ENCODE data around the gene ZNF358. TPM values are rescaled to one million over a fixed set of nuclear protein-coding genes. Genes with fewer than 3 reads are reported as not detected.

The ZNF358 gene
- total and polyA plus RNA-seq, 10 of the 15 experiments (the other 5 are each of a cell fraction or from before 2014, with no cell fraction given): 0.09 to 6.3 (median 1.9) TPM; not detected in 1

GRCh38 chr19:7500811-7501450 is 15.0 kb upstream of the ZNF358 start:
- Histone ChIP-seq H3K9me3 (replicated peaks; ENCODE audit: control insufficient read depth, insufficient read depth, low read length) (no peaks in the 10 kb centered on the region), H3K9ac (ENCODE audit: control insufficient read depth, insufficient read depth, low read length) (no peak overlapping the region), H2AFZ (ENCODE audit: control insufficient read depth, low read depth, low read length) (peak overlapping the region; percentile 37), H3K36me3 (ENCODE audit: control insufficient read depth in 2 of 2, insufficient read depth in 2 of 2, low read length in 1 of 2) (no peaks in the 10 kb centered on the region), H3K4me1 (ENCODE audit: control insufficient read depth, insufficient read depth, low read length) (no peaks in the 10 kb centered on the region), H3K27me3 (replicated peaks in 1 of 2; ENCODE audit: control insufficient read depth in 2 of 2, insufficient read depth in 2 of 2, low read length in 1 of 2) (no peaks in the 10 kb centered on the region; a peak in 1 of 4 replicates), H3K27ac (ENCODE audit: control insufficient read depth, insufficient read depth) (no peak overlapping the region), H3K4me2 (ENCODE audit: control insufficient read depth, insufficient read depth) (peak overlapping the region; percentile 66), H3K4me3 (no peak overlapping the region), H4K20me1 (ENCODE audit: control insufficient read depth, insufficient read depth) (no peaks in the 10 kb centered on the region), H3K79me2 (ENCODE audit: control insufficient read depth, insufficient read depth, low read length) (no peaks in the 10 kb centered on the region)
- DNase-seq (ENCODE audit: low read depth, low spot score): no peak
- ChIA-PET RAD21 (ENCODE audit: unreplicated experiment) (no interaction called here), SMC1A (ENCODE audit: uncharacterized antibody, unreplicated experiment) (no interaction called here), POLR2A (interaction anchor here (0.7 kb wide), 1 partner anchor 21 kb away, joined by 4 read pairs; no protein-coding TSS in a partner anchor), CTCF (no interaction called here)
- intact Hi-C loops (cut with micrococcal nuclease; ENCODE audit: unreplicated experiment) (no loop called here), in situ Hi-C loops (cut with MboI) (no loop called here)
- FAIRE-seq: no peak
- no peak for ATAC-seq
- 0 out of 2 replicates have a peak, but pooled peaks have one; percentile 28 for TF ChIP-seq GATAD2B (conservative IDR thresholded peaks at IDR 0.05; ENCODE audit: low read depth)
- peak; percentile 45; the same call in 1 of the 2 replicates for TF ChIP-seq POLR2A (IDR thresholded peaks at IDR 0.05; ENCODE audit: low read depth, low read length)
- peak; percentile 96 for TF ChIP-seq HDAC6 (IDR thresholded peaks at IDR 0.05; ENCODE audit: unreplicated experiment)
- TF ChIP-seq POLR2AphosphoS5 (IDR thresholded peaks at IDR 0.05; ENCODE audit: low read length): no peak
- WGBS (ENCODE audit: insufficient coverage, insufficient replicate concordance, low lambda C conversion rate, missing lambda C conversion rate): 21% methylated on average over 90 of the region's 93 CpGs
- BruUV-seq (replicated peaks): no TSS peak

GRCh38 chr19:7502552-7502951 is 13.4 kb upstream of the ZNF358 start:
- BruUV-seq (replicated peaks): no TSS peak
- no peak overlapping the region for H3K9ac ChIP-seq (ENCODE audit: control insufficient read depth, insufficient read depth, low read length)
- no peak overlapping the region for H3K4me3 ChIP-seq
- WGBS (ENCODE audit: insufficient coverage, insufficient replicate concordance, low lambda C conversion rate, missing lambda C conversion rate): 15% methylated on average over 2 of the region's 2 CpGs
- H3K4me1 ChIP-seq (ENCODE audit: control insufficient read depth, insufficient read depth, low read length): no peaks in the 10 kb centered on the region
- TF ChIP-seq RB1 (IDR thresholded peaks at IDR 0.05; ENCODE audit: borderline replicate concordance): no peak
- TF ChIP-seq NRF1 (conservative IDR thresholded peaks at IDR 0.05; ENCODE audit: low read depth, low read length): no peak
- no peak for TF ChIP-seq CHD1 (IDR thresholded peaks at IDR 0.05; ENCODE audit: low read depth, low read length)
- no peak for TF ChIP-seq ATF2 (IDR thresholded peaks at IDR 0.05; ENCODE audit: low read length)
- H3K27me3 ChIP-seq (replicated peaks in 1 of 2; ENCODE audit: control insufficient read depth in 2 of 2, insufficient read depth in 2 of 2, low read length in 1 of 2): no peaks in the 10 kb centered on the region; a peak in 1 of 4 replicates
- ChIA-PET CTCF (no interaction called here), SMC1A (ENCODE audit: uncharacterized antibody, unreplicated experiment) (no interaction called here), POLR2A (no interaction called here), RAD21 (ENCODE audit: unreplicated experiment) (no interaction called here)
- ATAC-seq: no peak
- in situ Hi-C loops (cut with MboI) (no loop called here), intact Hi-C loops (cut with micrococcal nuclease; ENCODE audit: unreplicated experiment) (no loop called here)
- H3K36me3 ChIP-seq (ENCODE audit: control insufficient read depth in 2 of 2, insufficient read depth in 2 of 2, low read length in 1 of 2): no peaks in the 10 kb centered on the region
- no peak overlapping the region for H3K4me2 ChIP-seq (ENCODE audit: control insufficient read depth, insufficient read depth)
- H3K79me2 ChIP-seq (ENCODE audit: control insufficient read depth, insufficient read depth, low read length): no peaks in the 10 kb centered on the region
- no peak overlapping the region for H3K27ac ChIP-seq (ENCODE audit: control insufficient read depth, insufficient read depth)
- no peak for FAIRE-seq
- H2AFZ ChIP-seq (ENCODE audit: control insufficient read depth, low read depth, low read length): no peak overlapping the region
- no peak for DNase-seq (ENCODE audit: low read depth, low spot score)
- no peaks in the 10 kb centered on the region for H4K20me1 ChIP-seq (ENCODE audit: control insufficient read depth, insufficient read depth)
- no peaks in the 10 kb centered on the region for H3K9me3 ChIP-seq (replicated peaks; ENCODE audit: control insufficient read depth, insufficient read depth, low read length)

All from GM12878 (cell line).